T-helper 1 cell (primary cell): ENCODE data around the gene NOXO1.

Experiments used
- DNase-seq, 5 donors: peaks; one replicate each; pipeline ENCODE4 v3.0.0-alpha.2; 2012 to 2020

The NOXO1 gene

GRCh38 chr16:1997494-1998359 is 16.5 kb upstream of the NOXO1 start:
- DNase-seq, result no peak

GRCh38 chr16:1993731-1994131 is 12.5 kb upstream of the NOXO1 start:
- no peak for DNase-seq

- DNase-seq, result no peak
Measured at GRCh38 chr16:1992704-1993317, 11.5 kb upstream of the NOXO1 start.

GRCh38 chr16:1991948-1992703 is 10.9 kb upstream of the NOXO1 start:
- peak; percentile 93 to 100 (median 98) for DNase-seq

GRCh38 chr16:1991588-1991947 is 10.3 kb upstream of the NOXO1 start:
- DNase-seq, result no peak

- peak in 4 of 5 donors; percentile 39 to 66 (median 50) for DNase-seq
Measured at GRCh38 chr16:1991135-1991551, 9.9 kb upstream of the NOXO1 start.

- peak in 1 of 5 donors; percentile 50 for DNase-seq
Measured at GRCh38 chr16:1990351-1991134, 9.3 kb upstream of the NOXO1 start.

- DNase-seq, result no peak
Measured at GRCh38 chr16:1990101-1990350, 8.8 kb upstream of the NOXO1 start.

- no peak for DNase-seq
Measured at GRCh38 chr16:1989209-1990100, 8.2 kb upstream of the NOXO1 start, which contains the start of gene SYNGR3. TSS of gene SYNGR3 (plus strand) at chr16:1989970. CDS start at chr16:1990103, 133 bp downstream.

GRCh38 chr16:1987198-1987597 is 5.9 kb upstream of the NOXO1 start:
- DNase-seq, result no peak

- no peak for DNase-seq
Measured at GRCh38 chr16:1985466-1986150, 4.3 kb upstream of the NOXO1 start.

GRCh38 chr16:1984347-1985225 is 3.3 kb upstream of the NOXO1 start:
- DNase-seq, result peak in 1 of 5 donors; percentile 27

GRCh38 chr16:1983544-1984346 is 2.5 kb upstream of the NOXO1 start, which contains the start of gene GFER:
TSS of gene GFER (plus strand) at chr16:1984193. CDS start at chr16:1984219, 26 bp downstream.
- peak in 4 of 5 donors; percentile 38 to 80 (median 51) for DNase-seq

- no peak for DNase-seq
Measured at GRCh38 chr16:1982991-1983543, 1.8 kb upstream of the NOXO1 start.

GRCh38 chr16:1982013-1982433 is 754 bp upstream of the NOXO1 start:
- DNase-seq, result no peak

- no peak for DNase-seq
Measured at GRCh38 chr16:1980770-1981087, 540 bp downstream of the NOXO1 start.

GRCh38 chr16:1980030-1980769 is 1.1 kb downstream of the NOXO1 start:
- DNase-seq, result no peak
